ENCODE data around the gene RXFP2.

RXFP2 gene, protein sequence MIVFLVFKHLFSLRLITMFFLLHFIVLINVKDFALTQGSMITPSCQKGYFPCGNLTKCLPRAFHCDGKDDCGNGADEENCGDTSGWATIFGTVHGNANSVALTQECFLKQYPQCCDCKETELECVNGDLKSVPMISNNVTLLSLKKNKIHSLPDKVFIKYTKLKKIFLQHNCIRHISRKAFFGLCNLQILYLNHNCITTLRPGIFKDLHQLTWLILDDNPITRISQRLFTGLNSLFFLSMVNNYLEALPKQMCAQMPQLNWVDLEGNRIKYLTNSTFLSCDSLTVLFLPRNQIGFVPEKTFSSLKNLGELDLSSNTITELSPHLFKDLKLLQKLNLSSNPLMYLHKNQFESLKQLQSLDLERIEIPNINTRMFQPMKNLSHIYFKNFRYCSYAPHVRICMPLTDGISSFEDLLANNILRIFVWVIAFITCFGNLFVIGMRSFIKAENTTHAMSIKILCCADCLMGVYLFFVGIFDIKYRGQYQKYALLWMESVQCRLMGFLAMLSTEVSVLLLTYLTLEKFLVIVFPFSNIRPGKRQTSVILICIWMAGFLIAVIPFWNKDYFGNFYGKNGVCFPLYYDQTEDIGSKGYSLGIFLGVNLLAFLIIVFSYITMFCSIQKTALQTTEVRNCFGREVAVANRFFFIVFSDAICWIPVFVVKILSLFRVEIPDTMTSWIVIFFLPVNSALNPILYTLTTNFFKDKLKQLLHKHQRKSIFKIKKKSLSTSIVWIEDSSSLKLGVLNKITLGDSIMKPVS

DNA sequence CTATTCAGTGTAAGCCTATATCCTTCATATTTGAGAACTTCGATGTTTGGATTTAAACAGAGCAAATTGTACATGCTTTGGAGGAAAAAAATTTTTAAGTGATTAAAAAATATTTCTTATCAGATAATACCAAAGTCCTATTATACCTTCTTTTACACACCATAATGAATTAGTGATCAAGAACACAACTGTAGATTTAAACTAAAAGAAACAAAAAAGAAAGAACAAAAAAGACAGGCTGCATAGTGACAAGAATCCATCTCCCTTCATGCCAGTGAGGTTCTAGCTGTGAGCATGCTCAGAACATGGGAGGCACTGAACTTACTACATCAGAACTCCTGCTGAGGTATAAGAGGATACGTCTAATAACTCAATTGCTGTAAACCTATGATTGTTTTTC is at the start of gene RXFP2:
Gene RXFP2, plus strand, starts transcription at position 301 of the 400 bp plus-strand sequence. Its CDS starts 87 bp downstream, at position 388.
- no peak within 1 kb of the TSS for H3K27ac ChIP-seq (ENCODE audit: low read depth, low read length)
- H3K4me1 ChIP-seq (ENCODE audit: control insufficient read depth in 1 of 2, insufficient read depth in 2 of 2, low read length in 2 of 2): no peaks in the 10 kb centered on the region
- H3K36me3 ChIP-seq (ENCODE audit: control insufficient read depth in 1 of 2, insufficient read depth in 2 of 2, low read length in 2 of 2): no peaks in the 10 kb centered on the region
- no peaks in the 10 kb centered on the region for H3K9me3 ChIP-seq (ENCODE audit: control insufficient read depth in 1 of 2, low read length in 2 of 2)
- H3K27me3 ChIP-seq (ENCODE audit: control insufficient read depth in 1 of 2, insufficient read depth in 2 of 2, low read length in 2 of 2): peaks cover 0 to 3% of the 10 kb centered on the region in 2 donors
- no peak within 1 kb of the TSS for H3K4me3 ChIP-seq (ENCODE audit: low read depth in 1 of 2, low read length in 2 of 2)
- H3K9ac ChIP-seq (ENCODE audit: low read depth in 1 of 2, low read length in 2 of 2): no peak within 1 kb of the TSS

DNA sequence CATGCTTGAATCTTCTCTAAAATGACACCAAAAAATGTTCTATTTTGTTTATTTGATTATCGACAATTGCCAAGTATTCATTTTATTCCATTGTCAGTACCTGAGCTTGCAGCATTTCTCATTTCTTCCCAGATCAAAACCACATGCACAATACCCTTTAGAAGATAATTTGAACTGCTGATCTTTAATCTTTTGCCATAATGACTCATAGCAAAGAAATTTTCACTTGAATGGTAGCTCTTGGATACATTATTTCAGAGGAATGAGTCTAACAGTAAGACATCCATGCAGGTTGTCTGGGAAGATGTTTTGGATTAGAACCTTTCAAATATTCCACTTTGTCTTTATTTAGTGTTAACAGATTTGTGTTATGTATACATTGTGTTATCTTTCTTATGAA is 42.0 kb upstream of the RXFP2 start:
- H3K27ac ChIP-seq (ENCODE audit: low read depth, low read length): no peak overlapping the region

DNA sequence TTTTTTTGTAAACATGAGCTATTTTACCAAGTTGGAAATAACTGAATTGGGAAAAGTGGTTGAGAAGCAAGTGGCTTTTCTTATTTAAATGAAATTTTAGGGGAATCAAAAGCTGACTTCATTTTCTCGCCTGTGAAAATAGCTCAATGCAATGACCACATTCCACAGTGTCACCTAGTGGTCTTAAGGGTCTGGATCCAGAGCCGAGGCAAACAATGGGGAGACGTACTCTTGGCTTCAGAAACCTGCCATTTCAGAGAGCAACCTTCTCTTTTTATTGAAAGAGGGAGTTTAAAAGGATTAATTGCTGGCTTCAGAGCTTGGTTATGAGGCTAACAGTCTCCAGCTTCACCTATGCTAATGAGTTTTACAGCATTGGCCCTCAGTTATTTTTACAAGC is 39.7 kb upstream of the RXFP2 start:
- Histone ChIP-seq H3K27ac (ENCODE audit: low read depth, low read length) (no peak overlapping the region), H3K4me1 (ENCODE audit: control insufficient read depth in 1 of 2, insufficient read depth in 2 of 2, low read length in 2 of 2) (no peaks in the 10 kb centered on the region), H3K27me3 (ENCODE audit: control insufficient read depth in 1 of 2, insufficient read depth in 2 of 2, low read length in 2 of 2) (no peaks in the 10 kb centered on the region), H3K9ac (ENCODE audit: low read depth in 1 of 2, low read length in 2 of 2) (no peak overlapping the region), H3K9me3 (ENCODE audit: control insufficient read depth in 1 of 2, low read length in 2 of 2) (peaks cover 0 to 7% of the 10 kb centered on the region in 2 donors), H3K4me3 (ENCODE audit: low read depth in 1 of 2, low read length in 2 of 2) (no peak overlapping the region), H3K36me3 (ENCODE audit: control insufficient read depth in 1 of 2, insufficient read depth in 2 of 2, low read length in 2 of 2) (no peaks in the 10 kb centered on the region)

More for the DNA sequence above, 42.0 kb upstream of the RXFP2 start:
- no peaks in the 10 kb centered on the region for H3K4me1 ChIP-seq (ENCODE audit: control insufficient read depth in 1 of 2, insufficient read depth in 2 of 2, low read length in 2 of 2)
- no peak overlapping the region for H3K9ac ChIP-seq (ENCODE audit: low read depth in 1 of 2, low read length in 2 of 2)
- no peaks in the 10 kb centered on the region for H3K27me3 ChIP-seq (ENCODE audit: control insufficient read depth in 1 of 2, insufficient read depth in 2 of 2, low read length in 2 of 2)
- no peaks in the 10 kb centered on the region for H3K36me3 ChIP-seq (ENCODE audit: control insufficient read depth in 1 of 2, insufficient read depth in 2 of 2, low read length in 2 of 2)
- no peak overlapping the region for H3K4me3 ChIP-seq (ENCODE audit: low read depth in 1 of 2, low read length in 2 of 2)
- peaks cover 0 to 7% of the 10 kb centered on the region in 2 donors for H3K9me3 ChIP-seq (ENCODE audit: control insufficient read depth in 1 of 2, low read length in 2 of 2)

DNA sequence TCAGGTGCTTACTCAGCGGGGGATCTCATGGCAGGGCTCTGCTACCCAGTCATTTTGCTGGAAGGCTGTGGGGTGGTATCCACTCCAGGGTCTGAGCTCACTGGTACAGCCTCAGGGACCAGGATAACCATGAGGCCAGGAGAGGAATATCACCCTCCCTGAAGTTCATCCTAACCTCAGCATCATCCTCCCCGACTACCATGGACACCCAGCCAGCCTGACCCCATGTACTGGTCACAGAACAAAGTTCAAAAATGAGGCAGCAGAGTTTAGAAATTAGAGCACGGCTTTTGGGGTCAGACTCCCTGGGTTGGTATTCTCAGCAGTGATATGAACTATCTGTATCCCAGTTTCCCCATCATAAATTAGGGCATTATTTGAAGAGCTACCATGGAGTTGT is 35.5 kb upstream of the RXFP2 start:
- Histone ChIP-seq H3K27me3 (ENCODE audit: control insufficient read depth in 1 of 2, insufficient read depth in 2 of 2, low read length in 2 of 2) (no peaks in the 10 kb centered on the region), H3K36me3 (ENCODE audit: control insufficient read depth in 1 of 2, insufficient read depth in 2 of 2, low read length in 2 of 2) (no peaks in the 10 kb centered on the region), H3K9ac (ENCODE audit: low read depth in 1 of 2, low read length in 2 of 2) (no peak overlapping the region), H3K27ac (ENCODE audit: low read depth, low read length) (no peak overlapping the region), H3K4me1 (ENCODE audit: control insufficient read depth in 1 of 2, insufficient read depth in 2 of 2, low read length in 2 of 2) (no peaks in the 10 kb centered on the region), H3K4me3 (ENCODE audit: low read depth in 1 of 2, low read length in 2 of 2) (no peak overlapping the region), H3K9me3 (ENCODE audit: control insufficient read depth in 1 of 2, low read length in 2 of 2) (no peaks in the 10 kb centered on the region)

DNA sequence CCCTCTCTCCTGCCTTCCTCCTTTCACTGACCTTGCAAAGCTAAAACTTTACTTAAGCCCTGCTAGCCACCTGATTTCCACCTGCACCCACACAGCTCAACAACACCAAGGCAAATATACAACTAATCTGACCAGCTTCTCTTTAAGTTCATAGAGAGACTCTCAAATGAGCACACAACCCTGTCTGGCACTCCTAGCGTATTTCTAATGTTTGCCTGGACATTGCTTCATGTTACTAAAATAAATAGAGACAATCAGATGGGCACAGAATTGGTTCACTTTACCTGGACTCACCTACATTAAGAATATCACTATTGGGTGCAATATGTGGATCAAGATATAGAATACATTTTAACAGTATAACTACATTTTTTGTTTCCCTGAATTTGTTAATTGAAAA is 33.2 kb upstream of the RXFP2 start:
- H3K4me3 ChIP-seq (ENCODE audit: low read depth in 1 of 2, low read length in 2 of 2): no peak overlapping the region
- H3K4me1 ChIP-seq (ENCODE audit: control insufficient read depth in 1 of 2, insufficient read depth in 2 of 2, low read length in 2 of 2): no peaks in the 10 kb centered on the region
- H3K27ac ChIP-seq (ENCODE audit: low read depth, low read length): no peak overlapping the region
- H3K27me3 ChIP-seq (ENCODE audit: control insufficient read depth in 1 of 2, insufficient read depth in 2 of 2, low read length in 2 of 2): no peaks in the 10 kb centered on the region
- no peaks in the 10 kb centered on the region for H3K9me3 ChIP-seq (ENCODE audit: control insufficient read depth in 1 of 2, low read length in 2 of 2)
- H3K9ac ChIP-seq (ENCODE audit: low read depth in 1 of 2, low read length in 2 of 2): no peak overlapping the region
- H3K36me3 ChIP-seq (ENCODE audit: control insufficient read depth in 1 of 2, insufficient read depth in 2 of 2, low read length in 2 of 2): no peaks in the 10 kb centered on the region

DNA sequence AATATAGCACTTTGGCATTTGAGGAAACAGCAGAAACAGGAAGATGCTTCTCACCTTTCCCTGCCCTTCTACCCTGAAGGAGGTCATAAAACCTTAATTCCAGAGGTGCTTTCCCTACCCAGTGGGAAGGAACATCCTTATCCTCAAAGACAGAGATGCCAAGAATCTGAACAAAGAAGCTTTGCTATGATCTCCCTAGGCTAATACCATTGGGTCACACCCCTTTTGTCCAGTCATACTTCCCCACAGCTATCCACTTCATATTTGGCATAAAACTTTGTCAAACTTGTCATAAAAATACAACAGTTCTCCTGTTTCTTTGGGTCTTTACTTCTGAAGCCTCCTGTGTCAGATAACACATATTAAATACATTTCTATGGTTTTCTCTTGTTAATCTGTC is 21.7 kb upstream of the RXFP2 start:
- H3K9ac ChIP-seq (ENCODE audit: low read depth in 1 of 2, low read length in 2 of 2): no peak overlapping the region
- no peaks in the 10 kb centered on the region for H3K36me3 ChIP-seq (ENCODE audit: control insufficient read depth in 1 of 2, insufficient read depth in 2 of 2, low read length in 2 of 2)
- H3K9me3 ChIP-seq (ENCODE audit: control insufficient read depth in 1 of 2, low read length in 2 of 2): no peaks in the 10 kb centered on the region
- no peak overlapping the region for H3K27ac ChIP-seq (ENCODE audit: low read depth, low read length)
- no peak overlapping the region for H3K4me3 ChIP-seq (ENCODE audit: low read depth in 1 of 2, low read length in 2 of 2)
- H3K27me3 ChIP-seq (ENCODE audit: control insufficient read depth in 1 of 2, insufficient read depth in 2 of 2, low read length in 2 of 2): no peaks in the 10 kb centered on the region
- H3K4me1 ChIP-seq (ENCODE audit: control insufficient read depth in 1 of 2, insufficient read depth in 2 of 2, low read length in 2 of 2): no peaks in the 10 kb centered on the region

DNA sequence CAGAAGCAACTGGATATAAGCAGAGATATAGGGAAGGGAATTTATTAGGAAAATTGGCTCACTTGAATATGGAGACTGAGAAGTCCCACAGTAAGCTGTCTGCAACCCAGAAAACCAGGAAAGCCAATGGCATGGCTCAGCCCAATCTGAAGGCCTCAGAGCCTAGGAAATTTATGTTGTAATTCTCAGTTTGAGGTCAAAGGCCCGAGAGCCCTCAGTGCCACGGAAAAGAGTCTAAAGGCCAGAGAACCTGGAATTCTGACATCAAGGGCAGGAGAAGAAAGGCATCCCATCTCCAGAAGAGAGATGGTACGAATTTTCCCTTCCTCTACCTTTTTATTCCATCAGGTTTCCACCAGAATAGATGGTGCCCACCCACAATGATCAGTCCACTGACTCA is 20.1 kb upstream of the RXFP2 start:
- Histone ChIP-seq H3K9ac (ENCODE audit: low read depth in 1 of 2, low read length in 2 of 2) (no peak overlapping the region), H3K27me3 (ENCODE audit: control insufficient read depth in 1 of 2, insufficient read depth in 2 of 2, low read length in 2 of 2) (no peaks in the 10 kb centered on the region), H3K4me3 (ENCODE audit: low read depth in 1 of 2, low read length in 2 of 2) (no peak overlapping the region), H3K36me3 (ENCODE audit: control insufficient read depth in 1 of 2, insufficient read depth in 2 of 2, low read length in 2 of 2) (no peaks in the 10 kb centered on the region), H3K4me1 (ENCODE audit: control insufficient read depth in 1 of 2, insufficient read depth in 2 of 2, low read length in 2 of 2) (no peaks in the 10 kb centered on the region), H3K27ac (ENCODE audit: low read depth, low read length) (no peak overlapping the region), H3K9me3 (ENCODE audit: control insufficient read depth in 1 of 2, low read length in 2 of 2) (no peaks in the 10 kb centered on the region)

DNA sequence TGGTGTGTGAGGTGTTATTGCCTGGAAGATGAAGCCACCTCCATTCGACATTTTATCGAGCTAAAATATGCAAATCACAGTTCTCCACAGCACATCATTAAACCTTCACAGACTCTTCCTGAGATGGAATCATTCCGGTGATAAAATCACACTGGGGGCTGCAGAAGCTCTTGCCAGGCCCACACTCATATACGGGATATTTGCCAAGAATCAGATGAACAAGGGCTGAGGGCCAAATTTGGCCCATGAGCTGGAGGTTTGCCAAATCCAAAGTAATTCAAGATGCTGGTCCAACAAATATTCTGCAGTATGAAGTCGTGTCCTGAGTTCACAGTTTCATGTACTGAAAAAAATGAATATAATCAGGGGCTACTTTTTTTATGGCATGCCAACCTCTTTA is 16.7 kb upstream of the RXFP2 start:
- H3K9me3 ChIP-seq (ENCODE audit: control insufficient read depth in 1 of 2, low read length in 2 of 2): no peaks in the 10 kb centered on the region
- H3K36me3 ChIP-seq (ENCODE audit: control insufficient read depth in 1 of 2, insufficient read depth in 2 of 2, low read length in 2 of 2): no peaks in the 10 kb centered on the region
- no peak overlapping the region for H3K27ac ChIP-seq (ENCODE audit: low read depth, low read length)
- no peaks in the 10 kb centered on the region for H3K27me3 ChIP-seq (ENCODE audit: control insufficient read depth in 1 of 2, insufficient read depth in 2 of 2, low read length in 2 of 2)
- no peaks in the 10 kb centered on the region for H3K4me1 ChIP-seq (ENCODE audit: control insufficient read depth in 1 of 2, insufficient read depth in 2 of 2, low read length in 2 of 2)
- no peak overlapping the region for H3K4me3 ChIP-seq (ENCODE audit: low read depth in 1 of 2, low read length in 2 of 2)
- H3K9ac ChIP-seq (ENCODE audit: low read depth in 1 of 2, low read length in 2 of 2): no peak overlapping the region

DNA sequence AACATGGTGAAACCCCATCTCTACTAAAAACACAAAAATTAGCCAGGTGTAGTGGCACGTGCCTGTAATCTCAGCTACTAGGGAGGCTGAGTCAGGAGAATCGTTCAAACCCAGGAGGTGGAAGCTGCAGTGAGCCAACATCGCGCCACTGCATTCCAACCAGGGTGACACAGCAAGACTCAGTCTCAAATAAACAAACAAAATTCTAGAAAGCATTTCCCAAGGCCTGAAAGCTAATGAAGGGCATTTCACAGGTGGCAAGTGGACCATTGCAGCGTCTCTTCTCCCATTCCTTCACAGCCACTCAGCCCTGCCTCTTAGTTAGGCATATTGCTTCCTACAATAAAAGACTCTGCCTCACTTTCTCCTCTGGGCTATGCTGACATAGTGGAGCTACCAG is 13.5 kb upstream of the RXFP2 start:
- Histone ChIP-seq H3K36me3 (ENCODE audit: control insufficient read depth in 1 of 2, insufficient read depth in 2 of 2, low read length in 2 of 2) (no peaks in the 10 kb centered on the region), H3K9ac (ENCODE audit: low read depth in 1 of 2, low read length in 2 of 2) (no peak overlapping the region), H3K4me3 (ENCODE audit: low read depth in 1 of 2, low read length in 2 of 2) (no peak overlapping the region), H3K9me3 (ENCODE audit: control insufficient read depth in 1 of 2, low read length in 2 of 2) (no peaks in the 10 kb centered on the region), H3K27me3 (ENCODE audit: control insufficient read depth in 1 of 2, insufficient read depth in 2 of 2, low read length in 2 of 2) (no peaks in the 10 kb centered on the region), H3K27ac (ENCODE audit: low read depth, low read length) (no peak overlapping the region), H3K4me1 (ENCODE audit: control insufficient read depth in 1 of 2, insufficient read depth in 2 of 2, low read length in 2 of 2) (no peaks in the 10 kb centered on the region)

DNA sequence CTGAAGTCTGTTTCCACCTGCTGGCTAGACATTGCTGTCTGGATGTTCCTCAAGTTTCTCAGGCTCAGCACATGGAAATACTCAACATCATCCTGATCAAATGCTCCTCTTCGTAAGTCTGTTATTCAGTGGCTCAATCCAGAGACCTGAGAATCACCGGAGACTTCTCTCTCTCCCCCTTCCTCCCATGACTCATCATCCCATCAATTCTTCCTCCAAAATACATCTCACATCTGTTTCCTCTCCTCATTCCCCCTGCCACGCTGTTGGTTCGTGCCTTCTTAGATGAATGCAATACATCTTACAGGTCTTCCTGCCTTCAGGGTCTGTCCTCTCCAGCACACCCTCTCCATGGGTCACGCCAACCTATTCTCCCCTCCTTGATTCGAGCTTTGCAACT is 7.4 kb upstream of the RXFP2 start:
- Histone ChIP-seq H3K9ac (ENCODE audit: low read depth in 1 of 2, low read length in 2 of 2) (no peak overlapping the region), H3K4me1 (ENCODE audit: control insufficient read depth in 1 of 2, insufficient read depth in 2 of 2, low read length in 2 of 2) (no peaks in the 10 kb centered on the region), H3K9me3 (ENCODE audit: control insufficient read depth in 1 of 2, low read length in 2 of 2) (no peaks in the 10 kb centered on the region), H3K36me3 (ENCODE audit: control insufficient read depth in 1 of 2, insufficient read depth in 2 of 2, low read length in 2 of 2) (no peaks in the 10 kb centered on the region), H3K27ac (ENCODE audit: low read depth, low read length) (no peak overlapping the region), H3K4me3 (ENCODE audit: low read depth in 1 of 2, low read length in 2 of 2) (no peak overlapping the region), H3K27me3 (ENCODE audit: control insufficient read depth in 1 of 2, insufficient read depth in 2 of 2, low read length in 2 of 2) (no peaks in the 10 kb centered on the region)
